OCI-LY1 (cell line): ENCODE results near the gene TRAPPC4.

Source experiments
- H2AFZ ChIP-seq: fragments of 200-600 bp; sonication (generic), shearing (Covaris generic); 2 replicates; pipeline ENCODE4 v1.6.0; 2014; ENCODE audit warnings: antibody characterized with exemption, mild to moderate bottlenecking, low read length
- H3F3A ChIP-seq: fragments of 200-600 bp; sonication (generic), shearing (Covaris generic); 2 replicates; pipeline ENCODE4 v1.6.0; 2014; ENCODE audit warnings: mild to moderate bottlenecking, antibody characterized with exemption, low read length, moderate library complexity; ENCODE audit not compliant: insufficient read depth
- H3K27ac ChIP-seq: fragments of 200-600 bp; sonication (generic); 2 replicates; pipeline ENCODE4 v1.5.1; 2014; ENCODE audit warnings: low read length, mixed run types, mild to moderate bottlenecking, low read depth; ENCODE audit not compliant: poor library complexity, severe bottlenecking
- H3K27me3 ChIP-seq: fragments of 200-600 bp; sonication (generic); 2 replicates; pipeline ENCODE4 v1.6.0; 2014; ENCODE audit warnings: antibody characterized with exemption, mild to moderate bottlenecking, low read length, moderate library complexity; ENCODE audit not compliant: insufficient read depth
- H3K36me3 ChIP-seq: fragments of 200-600 bp; sonication (generic); 2 replicates; pipeline ENCODE4 v1.6.1; 2014; ENCODE audit warnings: mild to moderate bottlenecking, antibody characterized with exemption, low read length, moderate library complexity, mixed read lengths; ENCODE audit not compliant: insufficient read depth
- H3K4me1 ChIP-seq: fragments of 200-600 bp; sonication (generic); 2 replicates; pipeline ENCODE4 v1.5.1; 2014; ENCODE audit warnings: mild to moderate bottlenecking, low read length, moderate library complexity; ENCODE audit not compliant: insufficient read depth, severe bottlenecking
- H3K4me2 ChIP-seq: fragments of 200-600 bp; sonication (generic), shearing (Covaris generic); 2 replicates; pipeline ENCODE4 v1.6.1; 2014; ENCODE audit warnings: low read length
- H3K4me3 ChIP-seq: fragments of 200-600 bp; sonication (generic); 2 replicates; pipeline ENCODE4 v1.5.1; 2014; ENCODE audit warnings: low read length, low read depth, mild to moderate bottlenecking, mixed read lengths; ENCODE audit not compliant: poor library complexity, severe bottlenecking
- H3K79me2 ChIP-seq: fragments of 200-600 bp; shearing (Covaris generic); 2 replicates; pipeline ENCODE4 v1.6.1; 2016; ENCODE audit warnings: mixed run types, low read length, mixed read lengths; ENCODE audit not compliant: insufficient read depth
- H3K9ac ChIP-seq: fragments of 200-600 bp; sonication (generic), shearing (Covaris generic); 2 replicates; pipeline ENCODE4 v1.6.1; 2014; ENCODE audit warnings: mild to moderate bottlenecking, low read length, mixed read lengths
- H3K9me2 ChIP-seq: fragments of 200-600 bp; sonication (generic), shearing (Covaris generic); 2 replicates; pipeline ENCODE4 v1.6.1; 2014; ENCODE audit warnings: low read depth, mild to moderate bottlenecking, low read length, mixed read lengths
- H3K9me3 ChIP-seq: fragments of 200-600 bp; shearing (Covaris generic); 2 replicates; pipeline ENCODE4 v1.6.1; 2014; ENCODE audit warnings: low read length, mixed read lengths
- H4K20me1 ChIP-seq: fragments of 200-600 bp; sonication (generic), shearing (Covaris generic); 2 replicates; pipeline ENCODE4 v1.6.0; 2016; ENCODE audit warnings: mild to moderate bottlenecking, low read length; ENCODE audit not compliant: insufficient read depth
- EZH2 ChIP-seq: fragments of 200-600 bp; sonication (generic), shearing (Covaris generic); IDR thresholded peaks from 2 replicates; pipeline ENCODE4 v1.8.0; 2017; ENCODE audit warnings: borderline replicate concordance, mixed run types, mild to moderate bottlenecking, antibody characterized with exemption, low read length, moderate library complexity, mixed read lengths
- TF ChIP-seq, protein P1 (sequence below): fragments of 200-600 bp; sonication (generic), shearing (Covaris generic); IDR thresholded peaks from 2 replicates; pipeline ENCODE4 v1.5.1; 2017; ENCODE audit warnings: mild to moderate bottlenecking, antibody characterized with exemption, low read length, moderate library complexity, mixed read lengths

Gene TRAPPC4

DNA sequence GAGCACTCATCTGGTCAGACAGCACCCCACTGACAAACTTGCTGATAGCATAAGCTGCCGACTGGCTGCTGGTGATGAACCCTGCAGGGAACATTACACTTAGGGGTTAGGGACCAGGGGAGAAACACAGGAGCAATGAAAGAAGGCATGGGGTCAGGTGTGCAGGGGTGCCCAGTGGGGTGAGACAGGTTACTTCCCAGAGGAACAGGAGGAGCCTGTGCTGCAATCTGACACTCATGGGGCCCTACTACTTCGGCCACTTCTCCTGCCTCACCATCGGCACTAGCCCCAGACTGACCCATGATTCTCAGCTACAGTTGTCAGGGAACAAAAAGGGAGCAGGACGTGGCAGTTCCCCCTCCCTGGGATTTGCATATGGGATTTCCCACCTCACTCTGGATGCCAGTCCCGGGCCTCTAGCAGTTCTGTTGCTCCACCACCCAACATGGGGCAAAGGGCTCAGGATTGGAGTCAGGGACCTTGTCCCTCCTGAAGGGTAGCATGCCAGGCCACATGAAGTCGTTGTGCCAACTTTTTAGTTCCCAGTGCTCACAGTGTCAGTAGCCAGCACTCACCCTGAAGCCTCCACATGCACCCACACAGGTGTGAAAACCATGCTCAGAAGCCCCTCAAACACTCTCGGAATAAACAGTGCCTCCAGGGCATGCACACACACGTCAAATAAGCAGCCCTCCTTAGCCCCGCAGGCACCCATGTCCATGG lies 9.9 kb downstream of the TRAPPC4 start:
- peak overlapping the region; percentile 87; the same call in 1 of the 2 replicates for H3K9ac ChIP-seq
- no peak overlapping the region for H2AFZ ChIP-seq
- peak overlapping the region; percentile 99 for H3K4me2 ChIP-seq
- TF ChIP-seq, protein P1, sequence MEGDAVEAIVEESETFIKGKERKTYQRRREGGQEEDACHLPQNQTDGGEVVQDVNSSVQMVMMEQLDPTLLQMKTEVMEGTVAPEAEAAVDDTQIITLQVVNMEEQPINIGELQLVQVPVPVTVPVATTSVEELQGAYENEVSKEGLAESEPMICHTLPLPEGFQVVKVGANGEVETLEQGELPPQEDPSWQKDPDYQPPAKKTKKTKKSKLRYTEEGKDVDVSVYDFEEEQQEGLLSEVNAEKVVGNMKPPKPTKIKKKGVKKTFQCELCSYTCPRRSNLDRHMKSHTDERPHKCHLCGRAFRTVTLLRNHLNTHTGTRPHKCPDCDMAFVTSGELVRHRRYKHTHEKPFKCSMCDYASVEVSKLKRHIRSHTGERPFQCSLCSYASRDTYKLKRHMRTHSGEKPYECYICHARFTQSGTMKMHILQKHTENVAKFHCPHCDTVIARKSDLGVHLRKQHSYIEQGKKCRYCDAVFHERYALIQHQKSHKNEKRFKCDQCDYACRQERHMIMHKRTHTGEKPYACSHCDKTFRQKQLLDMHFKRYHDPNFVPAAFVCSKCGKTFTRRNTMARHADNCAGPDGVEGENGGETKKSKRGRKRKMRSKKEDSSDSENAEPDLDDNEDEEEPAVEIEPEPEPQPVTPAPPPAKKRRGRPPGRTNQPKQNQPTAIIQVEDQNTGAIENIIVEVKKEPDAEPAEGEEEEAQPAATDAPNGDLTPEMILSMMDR: no peak
- no peak for TF ChIP-seq EZH2
- H4K20me1 ChIP-seq: no peaks in the 10 kb centered on the region
- H3K9me3 ChIP-seq: no peaks in the 10 kb centered on the region
- H3K36me3 ChIP-seq: peaks cover 51% of the 10 kb centered on the region
- no peaks in the 10 kb centered on the region for H3K9me2 ChIP-seq
- peak overlapping the region; percentile 87 for H3K4me3 ChIP-seq
- 0 out of 2 replicates have a peak, but pooled peaks cover 5% of the 10 kb centered on the region for H3K79me2 ChIP-seq
- H3K27ac ChIP-seq: no peak overlapping the region
- no peaks in the 10 kb centered on the region for H3K27me3 ChIP-seq
- H3F3A ChIP-seq: no peaks in the 10 kb centered on the region
- peaks cover 19% of the 10 kb centered on the region for H3K4me1 ChIP-seq

DNA sequence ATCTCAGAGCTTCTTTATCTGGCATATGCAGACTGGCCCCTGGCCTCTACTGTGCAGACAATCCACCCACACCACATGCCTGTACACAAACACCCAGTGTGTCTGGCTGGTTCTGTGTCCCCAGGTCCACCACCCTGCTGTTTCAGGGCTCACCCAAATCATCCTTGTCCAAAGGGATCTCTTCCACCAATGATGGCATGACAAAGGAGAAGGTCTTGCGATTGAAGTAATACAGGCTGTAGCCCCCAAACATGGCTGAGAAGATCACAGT lies 10.4 kb downstream of the TRAPPC4 start:
- H3K79me2 ChIP-seq: 0 out of 2 replicates have a peak, but pooled peaks cover 5% of the 10 kb centered on the region

DNA sequence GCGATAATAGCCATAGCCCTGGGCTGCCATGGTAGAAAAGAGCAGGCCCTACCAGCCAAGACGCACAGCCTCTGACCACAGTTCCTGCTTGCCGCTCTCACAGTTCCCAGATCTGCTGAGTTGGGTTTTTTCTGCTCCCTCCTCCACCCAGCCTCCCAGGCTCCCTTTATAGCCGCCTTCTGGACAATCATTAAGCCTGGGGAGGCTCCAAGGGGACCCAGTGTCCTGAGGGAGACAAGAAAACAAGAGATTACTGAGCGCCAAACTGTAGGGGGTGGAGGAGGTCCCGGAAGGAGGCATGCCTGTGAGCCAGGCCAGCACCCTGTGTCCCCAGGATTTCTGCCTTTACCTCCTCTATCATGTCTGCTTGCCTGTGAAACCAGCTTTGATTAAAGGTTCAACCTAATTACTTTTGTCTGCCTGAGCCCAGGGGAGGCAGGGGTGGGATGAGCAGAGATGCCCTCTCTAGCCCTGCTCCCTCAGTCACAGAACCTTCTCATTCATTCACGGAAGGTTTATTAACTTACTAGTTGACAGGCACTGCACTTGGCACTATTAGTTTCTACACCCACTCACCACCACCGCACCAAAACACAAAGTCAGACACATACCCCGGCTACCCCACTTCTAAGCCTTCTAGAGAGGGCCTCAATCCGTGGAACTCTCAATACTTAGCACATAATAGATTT lies 10.9 kb downstream of the TRAPPC4 start:
- TF ChIP-seq EZH2: no peak
- TF ChIP-seq, protein P1: no peak
- peak overlapping the region; percentile 99 for H3K4me2 ChIP-seq
- no peaks in the 10 kb centered on the region for H4K20me1 ChIP-seq
- peaks cover 41% of the 10 kb centered on the region for H3K36me3 ChIP-seq
- H3K9me2 ChIP-seq: no peaks in the 10 kb centered on the region
- H3K9ac ChIP-seq: peak overlapping the region; percentile 87
- H3K4me1 ChIP-seq: peaks cover 19% of the 10 kb centered on the region
- H3K4me3 ChIP-seq: peak overlapping the region; percentile 87
- H3K27me3 ChIP-seq: no peaks in the 10 kb centered on the region
- H3F3A ChIP-seq: no peaks in the 10 kb centered on the region
- H2AFZ ChIP-seq: no peak overlapping the region
- 0 out of 2 replicates have a peak, but pooled peaks cover 5% of the 10 kb centered on the region for H3K79me2 ChIP-seq
- peak overlapping the region; percentile 52 for H3K27ac ChIP-seq
- no peaks in the 10 kb centered on the region for H3K9me3 ChIP-seq

More for the DNA sequence above, 10.4 kb downstream of the TRAPPC4 start:
- H2AFZ ChIP-seq: no peak overlapping the region
- H3K36me3 ChIP-seq: peaks cover 46% of the 10 kb centered on the region
- no peaks in the 10 kb centered on the region for H3K9me3 ChIP-seq
- no peaks in the 10 kb centered on the region for H3K9me2 ChIP-seq
- H3K9ac ChIP-seq: peak overlapping the region; percentile 87
- H3K4me2 ChIP-seq: peak overlapping the region; percentile 99
- peak overlapping the region; percentile 52 for H3K27ac ChIP-seq
- H3K27me3 ChIP-seq: no peaks in the 10 kb centered on the region
- no peaks in the 10 kb centered on the region for H4K20me1 ChIP-seq
- H3K4me1 ChIP-seq: peaks cover 19% of the 10 kb centered on the region
- no peaks in the 10 kb centered on the region for H3F3A ChIP-seq
- no peak for TF ChIP-seq EZH2
- TF ChIP-seq, protein P1: no peak
- H3K4me3 ChIP-seq: peak overlapping the region; percentile 87
